GM18909 (cell line): ENCODE data around the gene RNU1-4.
"Not testable (repeated sequence)": the region's sequence is repeated elsewhere in the genome, so short reads cannot be mapped to it uniquely, and the experiment has no call there.

Experiments used
- ATAC-seq: cut with Tn5 transposase; IDR thresholded peaks from one replicate; pipeline ENCODE4 v1.9.1; 2021; ENCODE audit warnings: mild to moderate bottlenecking; ENCODE audit not compliant: unreplicated experiment, poor library complexity

RNU1-4 gene

GRCh38 chr1:16764820-16765655 is 24.7 kb downstream of the RNU1-4 start:
- ATAC-seq: not testable (repeated sequence)

DNA sequence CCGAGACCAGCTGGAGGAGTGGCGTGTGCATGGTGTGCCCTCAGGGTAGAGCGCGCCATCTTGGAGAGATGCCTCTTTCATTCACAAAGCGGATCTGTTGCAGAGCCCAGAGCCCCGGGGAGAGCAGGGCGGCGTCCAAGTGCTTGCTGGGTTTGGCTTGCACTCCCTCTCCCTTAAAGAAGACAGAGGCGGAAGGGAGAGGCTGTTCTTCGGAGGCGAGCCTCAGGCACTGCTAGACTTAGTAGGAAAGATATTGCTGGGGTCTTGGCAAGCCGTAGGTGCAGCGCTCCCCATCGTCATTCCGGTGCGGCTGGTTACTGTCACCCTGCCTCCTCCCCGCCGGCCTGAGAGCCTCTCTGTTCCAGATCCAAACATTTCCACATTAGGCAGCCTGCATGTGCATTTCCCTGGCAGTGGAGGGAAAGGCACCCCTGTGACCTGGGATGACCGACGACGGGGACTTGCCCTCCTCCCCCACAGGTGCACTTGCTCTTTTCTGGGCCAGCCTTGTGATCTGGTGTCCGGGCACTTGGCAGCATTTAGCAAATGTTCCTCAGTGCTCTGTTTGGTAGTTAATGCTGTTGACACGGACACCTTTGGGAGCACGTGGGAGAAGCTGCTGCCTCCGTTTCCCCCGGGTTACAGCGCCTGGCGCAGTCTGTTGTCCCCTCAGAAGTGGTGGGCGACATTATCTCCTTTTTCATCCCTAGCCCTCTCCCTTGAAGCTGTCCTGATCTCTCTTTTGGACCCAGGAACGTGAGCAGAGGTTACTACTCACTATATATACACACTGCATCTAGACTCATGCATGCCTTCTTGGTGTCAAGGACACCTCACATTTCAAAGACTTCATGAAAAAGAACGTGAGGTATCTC is 25.7 kb downstream of the RNU1-4 start:
- ATAC-seq: not testable (repeated sequence)

DNA sequence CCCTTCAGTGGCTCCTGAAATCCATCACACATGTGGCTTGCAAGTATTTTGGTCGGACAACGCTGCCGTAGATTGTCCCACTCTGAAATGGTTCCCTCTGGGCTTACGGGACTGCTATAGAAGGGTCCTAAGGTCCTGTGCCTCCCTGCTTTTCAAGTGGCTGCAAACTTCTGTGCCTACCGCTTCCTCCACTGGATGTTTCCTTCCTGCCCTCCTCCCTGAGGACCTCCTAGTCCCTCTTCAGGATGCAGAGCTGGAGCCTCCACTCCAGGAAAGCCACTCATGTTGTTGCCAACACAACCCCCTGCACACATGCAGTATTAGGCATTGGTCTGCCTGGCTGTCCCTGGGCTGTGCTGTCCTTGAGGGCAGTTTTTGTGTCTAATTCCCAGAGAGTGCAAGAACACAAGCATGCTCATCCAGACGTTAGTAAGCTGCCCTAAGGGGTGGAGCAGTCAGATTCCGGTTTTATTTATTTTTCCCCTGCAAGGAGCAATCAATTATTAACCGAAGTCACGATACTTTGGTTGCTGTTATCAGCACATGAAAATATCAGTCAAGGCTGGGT is 26.5 kb downstream of the RNU1-4 start:
- not testable (repeated sequence) for ATAC-seq

DNA sequence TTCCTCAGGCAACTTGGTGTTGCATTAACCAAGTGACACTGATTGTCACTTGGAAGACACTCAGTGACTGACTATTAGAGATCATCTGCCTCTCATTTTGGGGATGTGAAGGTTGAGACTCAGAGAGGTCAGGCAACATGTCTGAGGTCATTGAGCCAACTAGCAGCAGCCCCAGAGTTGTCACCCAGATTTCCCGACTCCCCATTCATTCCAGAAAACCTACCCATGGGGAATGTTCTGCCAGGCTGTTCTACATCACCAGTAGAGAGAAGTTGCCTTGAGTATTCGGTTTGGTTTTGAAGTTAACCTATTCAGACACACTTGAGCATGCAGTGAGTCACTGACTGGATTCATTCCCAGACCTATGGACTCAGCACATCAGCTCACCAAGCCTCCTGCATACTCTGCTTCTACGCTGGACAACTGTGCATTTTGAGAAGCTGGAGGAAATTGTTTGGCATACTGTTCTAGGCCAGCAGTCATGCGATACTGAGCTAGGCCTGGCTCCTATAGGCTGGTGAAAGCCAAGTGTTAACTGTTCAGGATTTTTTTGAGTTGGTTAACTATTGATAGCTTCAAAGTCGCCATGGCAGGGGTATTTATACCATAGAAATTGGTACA is 29.9 kb downstream of the RNU1-4 start:
- ATAC-seq: not testable (repeated sequence)

DNA sequence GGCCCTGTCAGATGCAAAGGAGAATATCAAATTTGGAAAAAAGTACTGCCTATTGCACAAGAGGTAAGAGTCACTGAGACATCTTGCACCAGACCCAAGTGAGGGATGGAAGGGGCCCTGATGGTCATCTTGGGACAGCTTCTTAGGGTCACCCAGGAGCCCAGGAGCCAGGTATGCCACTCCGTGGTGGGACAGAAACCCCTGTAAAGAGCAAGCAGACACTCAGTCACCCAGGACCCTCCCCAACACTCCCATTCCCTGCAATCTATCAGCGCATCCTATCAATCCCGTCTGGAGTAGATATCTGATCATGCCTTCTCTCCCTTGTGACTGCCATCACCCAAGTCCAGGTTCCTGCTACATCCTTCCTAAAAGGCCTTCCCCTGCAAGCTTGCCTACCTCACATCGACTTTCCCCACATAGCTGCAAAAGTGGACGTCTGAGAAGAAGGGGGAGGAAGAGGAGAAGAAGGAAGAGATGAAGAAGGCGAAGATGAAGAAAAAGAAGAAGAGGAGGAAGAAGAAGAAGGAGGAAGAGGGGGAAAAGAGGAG is 30.7 kb downstream of the RNU1-4 start:
- ATAC-seq: not testable (repeated sequence)

DNA sequence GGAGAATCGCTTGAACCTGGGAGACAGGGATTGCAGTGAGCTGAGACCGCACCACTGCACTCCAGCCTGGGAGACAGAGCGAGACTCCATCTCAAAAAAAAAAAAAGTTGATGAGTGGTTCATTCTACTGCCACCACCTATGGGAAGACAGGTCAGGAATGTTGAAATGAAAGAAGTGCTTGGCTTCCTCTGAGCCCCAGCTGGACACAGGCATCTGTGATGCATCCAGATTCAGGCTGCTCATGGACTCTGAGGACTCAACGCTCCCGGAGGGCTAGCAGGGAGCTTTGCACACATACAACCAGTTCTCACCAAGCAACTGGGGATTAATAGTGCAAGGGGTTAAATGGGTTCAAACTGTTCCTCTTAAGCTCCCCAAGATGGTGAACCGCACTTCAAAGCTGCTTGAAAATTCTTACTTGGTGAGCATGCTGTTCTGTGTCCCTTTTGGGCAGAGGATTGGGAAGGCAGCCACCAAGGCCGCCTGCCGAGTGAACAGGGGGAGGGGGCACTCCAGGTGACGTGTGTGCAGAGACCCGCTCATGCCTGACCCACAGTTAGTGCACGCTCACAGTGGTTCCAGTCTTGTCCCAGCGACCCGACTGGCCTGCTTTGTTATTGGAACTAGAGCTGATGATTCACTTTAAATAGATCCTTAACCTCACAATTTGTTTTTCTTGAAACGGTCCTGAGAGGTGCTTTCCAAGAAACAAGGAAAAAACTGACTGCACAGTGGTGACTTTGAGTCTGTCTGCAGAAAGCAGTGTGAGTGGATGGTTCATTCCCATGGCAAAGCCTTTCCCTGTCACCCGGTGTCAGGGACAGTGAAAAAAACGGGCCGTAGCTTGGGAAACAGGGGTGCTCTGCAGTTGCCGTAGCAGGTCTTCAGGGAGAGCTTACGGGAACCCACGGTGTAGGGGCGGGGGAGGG is 32.2 kb downstream of the RNU1-4 start:
- not testable (repeated sequence) for ATAC-seq

DNA sequence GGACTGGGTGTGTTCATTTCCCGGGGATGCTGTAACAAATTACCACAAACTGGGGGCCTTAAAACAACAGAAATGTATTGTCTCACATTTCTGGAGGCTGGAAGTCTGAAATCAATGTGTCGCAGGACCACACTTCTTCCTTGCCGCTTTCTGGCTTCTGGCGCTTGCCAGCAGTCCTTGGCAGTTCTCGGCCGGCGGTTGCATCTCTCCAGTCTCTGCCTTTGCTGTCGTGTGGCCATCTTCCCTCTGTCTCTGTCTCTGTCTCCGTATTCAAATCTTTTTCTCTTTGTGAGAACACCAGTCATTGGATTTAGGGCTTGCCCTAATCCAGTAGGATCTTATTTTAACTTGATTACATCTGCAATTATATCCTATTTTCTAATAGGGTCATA is 32.9 kb downstream of the RNU1-4 start:
- not testable (repeated sequence) for ATAC-seq

DNA sequence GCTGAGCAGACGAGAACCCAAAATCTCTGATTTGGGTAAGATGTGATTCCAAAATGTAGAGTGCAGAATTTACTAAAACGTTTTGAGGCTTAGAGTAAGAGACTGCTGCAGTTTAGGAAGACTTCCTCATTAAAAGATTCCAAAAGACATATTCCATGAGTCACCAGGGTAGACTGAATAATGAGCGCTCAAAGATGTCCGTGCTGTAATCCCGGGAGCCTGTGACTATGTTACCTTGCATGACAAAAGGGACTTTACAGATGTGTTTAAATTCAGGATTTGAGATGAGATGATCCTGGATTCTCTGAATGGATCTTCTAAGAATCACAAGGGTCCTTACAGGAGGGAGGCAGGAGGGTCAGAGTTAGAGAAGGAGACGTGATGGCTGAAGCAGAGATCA is 33.4 kb downstream of the RNU1-4 start:
- not testable (repeated sequence) for ATAC-seq

GRCh38 chr1:16774773-16775172 is 34.5 kb downstream of the RNU1-4 start:
- ATAC-seq: not testable (repeated sequence)

- ATAC-seq: not testable (repeated sequence)
Measured at GRCh38 chr1:16775290-16775689, 35.0 kb downstream of the RNU1-4 start.

- ATAC-seq: not testable (repeated sequence)
Measured at GRCh38 chr1:16776248-16776647, 35.9 kb downstream of the RNU1-4 start.

DNA sequence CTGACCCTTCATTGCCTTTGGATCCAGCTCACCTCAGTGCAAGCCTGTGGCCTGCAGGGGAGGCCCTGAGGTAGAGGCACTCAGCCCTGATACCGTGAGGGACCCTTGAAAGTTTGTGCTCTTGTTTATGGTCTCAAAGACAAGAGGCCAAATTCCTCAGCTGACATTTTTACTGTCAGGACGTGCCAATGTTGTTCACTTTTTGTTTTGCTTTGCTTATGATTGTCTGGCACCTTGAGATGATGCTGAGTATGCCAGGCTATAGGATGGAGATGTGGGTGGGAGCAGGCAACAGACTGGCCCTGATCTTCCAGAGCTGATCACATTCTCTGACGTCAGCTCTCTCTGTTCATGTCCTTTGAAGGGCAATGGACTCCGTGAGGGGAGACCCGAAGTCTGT is 36.5 kb downstream of the RNU1-4 start:
- not testable (repeated sequence) for ATAC-seq

GRCh38 chr1:16777821-16778220 is 37.5 kb downstream of the RNU1-4 start:
- not testable (repeated sequence) for ATAC-seq

- ATAC-seq: not testable (repeated sequence)
Measured at GRCh38 chr1:16779525-16779924, 39.2 kb downstream of the RNU1-4 start.

DNA sequence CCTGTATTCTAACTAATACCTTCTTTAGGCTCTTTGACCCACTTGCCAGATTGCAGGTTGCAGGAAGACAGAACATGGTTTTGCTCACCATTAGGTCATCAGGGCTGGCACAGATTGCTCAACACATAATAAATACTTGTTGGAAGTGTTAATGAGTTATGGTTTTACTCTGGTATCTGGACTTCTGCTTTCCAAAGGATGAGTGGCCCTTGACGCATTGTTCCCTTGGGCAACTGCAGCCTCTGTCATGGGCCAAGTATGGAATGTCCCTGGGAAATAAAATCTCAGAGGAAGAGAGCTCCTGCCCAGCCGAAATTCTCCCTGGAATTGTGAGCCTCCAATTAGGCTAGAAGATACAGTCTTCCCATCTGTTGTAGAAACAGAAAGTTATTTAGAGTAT is 40.7 kb downstream of the RNU1-4 start:
- ATAC-seq: not testable (repeated sequence)

- not testable (repeated sequence) for ATAC-seq
Measured at GRCh38 chr1:16781625-16782024, 41.3 kb downstream of the RNU1-4 start.

DNA sequence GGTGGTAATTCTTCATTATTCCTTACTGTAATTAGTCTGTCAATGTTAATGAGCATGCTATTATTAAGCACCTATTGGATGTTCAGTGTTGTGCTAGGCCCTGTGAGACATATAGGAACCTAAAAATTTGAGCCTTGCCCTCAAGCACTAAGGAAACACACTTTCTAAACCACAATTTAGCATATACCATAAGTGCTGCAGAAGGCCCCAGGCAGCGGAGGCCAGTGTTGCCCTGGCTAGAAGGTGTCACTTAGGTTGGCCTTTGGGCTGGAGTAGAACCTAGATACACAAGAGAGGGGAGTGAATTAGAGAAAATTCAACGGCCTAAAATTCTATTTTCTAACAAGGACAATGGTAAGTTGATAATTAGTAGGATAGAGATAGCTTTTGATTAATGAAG is 44.6 kb downstream of the RNU1-4 start:
- ATAC-seq: not testable (repeated sequence)

DNA sequence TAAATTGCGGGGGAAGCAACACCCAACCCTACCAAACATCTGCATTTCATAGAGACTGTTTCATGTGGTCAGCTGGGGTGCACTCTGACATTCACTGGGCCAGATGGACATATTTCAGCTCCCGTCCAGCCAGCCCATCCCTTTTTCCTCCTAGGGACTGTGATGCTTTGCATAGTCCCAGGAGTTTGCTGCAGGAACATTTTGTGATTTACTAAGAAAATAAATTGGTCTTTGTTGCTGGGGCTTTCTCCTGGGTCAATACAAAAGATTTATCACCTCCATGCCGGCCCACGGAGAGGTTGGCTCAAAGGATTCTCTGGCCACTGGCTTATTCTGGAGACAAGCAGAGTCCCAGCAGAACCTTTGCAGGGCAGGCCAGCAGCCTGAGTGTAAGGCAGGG is 46.0 kb downstream of the RNU1-4 start:
- ATAC-seq: not testable (repeated sequence)

- ATAC-seq: not testable (repeated sequence)
Measured at GRCh38 chr1:16787175-16787574, 46.9 kb downstream of the RNU1-4 start.
